B cell (primary cell): Measurements from ENCODE around the gene TRPV6.

Experiments
- EZH2 ChIP-seq: IDR thresholded peaks from 2 replicates; pipeline ENCODE4 v1.6.1; 2012; ENCODE audit warnings: borderline replicate concordance, low read depth, mild to moderate bottlenecking, moderate library complexity, low read length; ENCODE audit not compliant: insufficient read depth, poor library complexity, severe bottlenecking
- TF ChIP-seq, protein P1 (sequence below): fragments of 200-600 bp; IDR thresholded peaks from one replicate; pipeline ENCODE4 v1.8.0; 2022; ENCODE audit warnings: antibody characterized with exemption, mild to moderate bottlenecking

DNA sequence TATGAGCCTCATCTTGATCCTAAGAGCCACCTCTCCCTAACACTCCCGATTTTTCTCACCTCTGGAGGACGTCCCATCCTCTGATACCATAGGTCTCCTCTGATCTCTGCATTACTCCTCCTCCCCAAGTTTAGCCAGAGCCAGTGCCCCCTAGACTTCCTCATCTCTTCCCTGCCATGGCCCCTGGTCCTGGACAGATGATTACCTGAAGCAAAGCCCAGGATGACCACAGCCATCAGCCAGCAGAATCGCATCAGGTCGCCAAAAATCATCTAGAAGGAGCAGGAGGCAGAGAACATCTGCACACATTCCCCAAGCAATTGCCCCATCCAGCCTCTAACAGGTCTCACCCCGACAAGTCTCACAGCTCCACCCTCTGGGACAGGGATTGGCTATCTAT, 11.7 kb downstream of the TRPV6 start:
- TF ChIP-seq, protein P1, sequence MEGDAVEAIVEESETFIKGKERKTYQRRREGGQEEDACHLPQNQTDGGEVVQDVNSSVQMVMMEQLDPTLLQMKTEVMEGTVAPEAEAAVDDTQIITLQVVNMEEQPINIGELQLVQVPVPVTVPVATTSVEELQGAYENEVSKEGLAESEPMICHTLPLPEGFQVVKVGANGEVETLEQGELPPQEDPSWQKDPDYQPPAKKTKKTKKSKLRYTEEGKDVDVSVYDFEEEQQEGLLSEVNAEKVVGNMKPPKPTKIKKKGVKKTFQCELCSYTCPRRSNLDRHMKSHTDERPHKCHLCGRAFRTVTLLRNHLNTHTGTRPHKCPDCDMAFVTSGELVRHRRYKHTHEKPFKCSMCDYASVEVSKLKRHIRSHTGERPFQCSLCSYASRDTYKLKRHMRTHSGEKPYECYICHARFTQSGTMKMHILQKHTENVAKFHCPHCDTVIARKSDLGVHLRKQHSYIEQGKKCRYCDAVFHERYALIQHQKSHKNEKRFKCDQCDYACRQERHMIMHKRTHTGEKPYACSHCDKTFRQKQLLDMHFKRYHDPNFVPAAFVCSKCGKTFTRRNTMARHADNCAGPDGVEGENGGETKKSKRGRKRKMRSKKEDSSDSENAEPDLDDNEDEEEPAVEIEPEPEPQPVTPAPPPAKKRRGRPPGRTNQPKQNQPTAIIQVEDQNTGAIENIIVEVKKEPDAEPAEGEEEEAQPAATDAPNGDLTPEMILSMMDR, result no peak
- no peak for TF ChIP-seq EZH2
